ENCODE data around the gene FANCC. TPM values are rescaled to one million over a fixed set of nuclear protein-coding genes. Genes with fewer than 3 reads are reported as not detected.
A peak's percentile ranks its signal among the peaks of the same experiment; 100 is the strongest.

The FANCC gene
- polyA plus RNA-seq, 1 of the 3 experiments (the other 2 are of a cell fraction): 3.5 TPM

GRCh38 chr9:95317893-95318211, 343 bp upstream of the FANCC start (continued):
- TF ChIP-seq POLR2AphosphoS5 (IDR thresholded peaks at IDR 0.05; ENCODE audit: low read depth, low read length) (no peak), CTCF (IDR thresholded peaks at IDR 0.05) (no peak), RFX5 (IDR thresholded peaks at IDR 0.05; ENCODE audit: low read length) (no peak), FOSL2 (IDR thresholded peaks at IDR 0.05; ENCODE audit: borderline replicate concordance, low read depth) (no peak), ZBTB33 (IDR thresholded peaks at IDR 0.05; ENCODE audit: borderline replicate concordance, low read depth) (no peak), MAX (IDR thresholded peaks at IDR 0.05; ENCODE audit: low read depth) (no peak)

GRCh38 chr9:95316794-95317118, 753 bp downstream of the FANCC start:
- Histone ChIP-seq H3K9me2 (no peaks in the 10 kb centered on the region), H3K27ac (ENCODE audit: low read depth in 2 of 2, low read length in 1 of 2) (peak overlapping the region; percentile 98 to 99), H3K36me3 (replicated peaks in 1 of 2; ENCODE audit: control insufficient read depth in 1 of 2, insufficient read depth in 2 of 2, low read length in 1 of 2) (no peaks in the 10 kb centered on the region), H3K79me2 (ENCODE audit: insufficient read depth) (peaks cover 11% of the 10 kb centered on the region; the same call in 1 of the 2 replicates), H3K4me1 (ENCODE audit: control insufficient read depth in 1 of 2, insufficient read depth in 2 of 2, low read depth in 1 of 2, low read length in 1 of 2) (peaks cover 7 to 9% of the 10 kb centered on the region in 2 experiments; a peak in 3 of 4 replicates), H2AFZ (ENCODE audit: low read depth) (peak overlapping the region; percentile 96), H3K4me2 (peak overlapping the region; percentile 85), H3K27me3 (ENCODE audit: insufficient read depth) (no peaks in the 10 kb centered on the region), H3F3A (replicated peaks; ENCODE audit: insufficient read depth) (peaks cover 4% of the 10 kb centered on the region), H3K4me3 (ENCODE audit: low read depth in 2 of 2, low read length in 1 of 2) (peak overlapping the region; percentile 88 to 98), H3K9me3 (no peaks in the 10 kb centered on the region), H4K20me1 (ENCODE audit: insufficient read depth) (no peaks in the 10 kb centered on the region), H3K9ac (peak overlapping the region; percentile 96)
- peak; percentile 90 for DNase-seq
- 0% methylated on average over 18 of the region's 22 CpGs for WGBS (ENCODE audit: low lambda C conversion rate)
- ChIA-PET CTCF (interaction anchor here (0.8 to 1.1 kb wide), 3 partner anchors 21 to 648 kb away, joined by 3 to 4 read pairs (median 3); no protein-coding TSS in a partner anchor), POLR2A (interaction anchor here (1.1 to 1.5 kb wide), 4 partner anchors 146 to 195 kb away, joined by 3 to 5 read pairs (median 4); no protein-coding TSS in a partner anchor)
- no peak for TF ChIP-seq FOSL2 (IDR thresholded peaks at IDR 0.05; ENCODE audit: borderline replicate concordance, low read depth)
- TF ChIP-seq TAF1 (IDR thresholded peaks at IDR 0.05; ENCODE audit: borderline replicate concordance, low read depth, low read length): no peak
- no peak for TF ChIP-seq EZH2phosphoT487 (IDR thresholded peaks at IDR 0.05; ENCODE audit: borderline replicate concordance, low read depth)
- TF ChIP-seq ELF1 (IDR thresholded peaks at IDR 0.05): no peak
- no peak for TF ChIP-seq REST (IDR thresholded peaks at IDR 0.05; ENCODE audit: low read depth, low read length)
- TF ChIP-seq RCOR1 (IDR thresholded peaks at IDR 0.05; ENCODE audit: low read length): no peak
- TF ChIP-seq MAX (IDR thresholded peaks at IDR 0.05; ENCODE audit: low read depth): peak; percentile 3; the same call in 1 of the 2 replicates
- peak; percentile 16; the same call in 1 of the 2 replicates for TF ChIP-seq RAD21 (IDR thresholded peaks at IDR 0.05; ENCODE audit: low read length)
- no peak for TF ChIP-seq MEF2A (IDR thresholded peaks at IDR 0.05; ENCODE audit: borderline replicate concordance, low read depth)
- 0 out of 2 replicates have a peak, but pooled peaks have one; percentile 10 for TF ChIP-seq SIN3A (IDR thresholded peaks at IDR 0.05; ENCODE audit: borderline replicate concordance, low read depth, low read length)
- no peak for TF ChIP-seq FOXM1 (IDR thresholded peaks at IDR 0.05; ENCODE audit: low read depth)
- TF ChIP-seq POLR2AphosphoS5 (IDR thresholded peaks at IDR 0.05; ENCODE audit: low read depth, low read length): no peak; the same call in 1 of the 2 replicates
- no peak for TF ChIP-seq GATA2 (CRISPR knock-in tag; IDR thresholded peaks at IDR 0.05)
